Endometrium (tissue), 2 donors: ENCODE measurements around the gene JRKL.

ENCODE experiments used
- FAIRE-seq: peaks from 2 replicates; lab custom pipeline; 2012; peaks lifted over from hg19 to GRCh38; lab: Jason Lieb, UNC
- donor health status: control.
- donor health status: control.

JRKL gene

DNA sequence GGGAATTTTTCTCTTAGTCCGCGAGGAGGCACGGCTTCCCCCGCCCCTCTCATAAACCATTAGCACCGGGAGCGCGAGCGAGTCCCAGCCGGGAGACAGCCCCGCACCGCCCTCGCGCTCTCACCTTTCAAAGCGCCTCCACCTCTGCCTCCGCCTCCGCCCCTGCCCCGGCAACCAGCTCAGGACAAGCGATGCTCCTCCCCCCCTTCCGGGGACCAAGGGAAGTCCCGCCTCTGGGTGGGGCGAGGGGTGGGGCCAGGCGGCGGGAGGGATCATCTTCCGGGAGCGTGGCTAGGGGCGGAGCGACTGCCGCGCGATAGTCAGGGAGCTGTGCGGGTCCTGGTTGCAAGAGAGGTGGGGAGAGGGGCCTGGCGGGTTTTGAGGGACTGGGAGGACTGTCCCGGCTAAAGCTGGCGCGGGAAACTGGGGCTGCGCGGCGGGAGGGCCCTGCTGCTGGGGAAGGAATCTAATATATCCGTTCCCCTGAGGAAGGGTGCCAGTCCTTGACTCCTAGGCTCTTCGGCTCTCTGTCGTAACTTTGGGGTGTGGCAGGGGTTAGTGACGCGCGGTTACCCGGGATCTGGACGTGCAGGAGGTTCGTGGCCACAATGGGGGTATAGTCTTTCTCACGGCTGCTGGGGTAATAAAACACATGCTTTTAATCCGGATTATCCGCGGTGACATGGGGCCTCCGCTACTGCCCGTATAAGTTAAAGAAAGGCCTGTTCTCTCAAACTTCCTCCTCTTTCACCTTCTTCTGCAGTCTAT, at the start of gene JRKL, which contains the start of gene CCDC82:
Gene JRKL, plus strand, starts transcription at position 294 of the 768 bp plus-strand sequence. CDS start 637 bp downstream, outside the sequence.
Gene CCDC82, minus strand, starts transcription at position 193 of the 768 bp plus-strand sequence. CDS start 5,165 bp downstream, outside the sequence.
- no peak for FAIRE-seq

DNA sequence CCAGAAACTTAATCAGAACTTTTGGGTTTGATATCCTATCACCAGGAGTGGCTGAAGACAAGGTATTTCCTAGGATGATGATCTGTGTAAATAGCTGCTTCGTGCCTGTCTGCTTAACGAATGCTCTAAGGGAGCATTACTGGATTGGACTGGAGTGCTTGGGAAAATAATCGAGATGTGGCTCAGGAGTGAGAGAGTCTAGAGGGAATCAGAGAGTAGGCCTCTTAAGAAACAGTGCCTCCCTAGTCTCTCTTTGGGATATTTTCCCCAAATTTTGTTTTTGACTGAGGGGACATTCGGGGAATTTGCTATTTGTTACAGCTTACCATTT, 49.3 kb upstream of the JRKL start:
- no peak for FAIRE-seq

DNA sequence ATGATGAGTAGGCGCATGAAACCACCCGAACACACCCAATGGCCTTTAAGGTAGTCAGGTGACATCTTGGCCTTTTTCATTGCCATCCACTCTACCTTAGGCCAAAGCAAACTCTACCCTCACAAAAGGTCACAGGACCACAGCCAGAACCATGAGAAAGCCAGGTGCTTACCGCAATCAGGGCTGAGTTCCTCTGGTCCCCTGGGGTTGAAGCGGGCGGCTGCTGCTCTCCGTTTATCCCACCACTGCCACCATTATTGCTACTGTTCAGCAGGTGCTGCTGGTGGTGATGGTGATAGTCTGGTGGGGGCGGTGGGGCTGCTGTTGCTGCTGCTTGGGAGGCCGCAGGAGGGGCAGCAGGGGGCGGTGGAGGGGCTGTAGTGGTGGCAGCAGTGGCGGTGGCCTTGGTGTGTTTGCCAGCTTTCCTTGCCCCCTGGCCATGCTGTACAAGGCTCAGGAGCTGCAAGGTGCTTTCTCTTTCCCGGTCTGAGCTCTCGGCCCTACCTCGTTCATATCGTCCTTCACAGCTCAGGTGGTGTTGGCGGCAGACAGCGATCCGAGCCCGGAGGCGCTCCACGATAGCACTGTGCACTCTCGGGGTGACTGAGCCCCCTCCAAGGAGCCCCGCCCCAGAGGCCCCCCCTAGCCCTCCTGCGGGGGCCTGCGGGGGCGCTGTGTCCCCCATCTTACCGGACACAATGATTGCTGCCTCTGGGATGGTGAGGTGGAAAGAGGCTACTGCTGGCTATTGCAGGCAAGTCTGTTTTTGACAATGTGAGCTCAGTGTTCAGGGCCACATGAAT, 48.4 kb upstream of the JRKL start:
- no peak for FAIRE-seq

DNA sequence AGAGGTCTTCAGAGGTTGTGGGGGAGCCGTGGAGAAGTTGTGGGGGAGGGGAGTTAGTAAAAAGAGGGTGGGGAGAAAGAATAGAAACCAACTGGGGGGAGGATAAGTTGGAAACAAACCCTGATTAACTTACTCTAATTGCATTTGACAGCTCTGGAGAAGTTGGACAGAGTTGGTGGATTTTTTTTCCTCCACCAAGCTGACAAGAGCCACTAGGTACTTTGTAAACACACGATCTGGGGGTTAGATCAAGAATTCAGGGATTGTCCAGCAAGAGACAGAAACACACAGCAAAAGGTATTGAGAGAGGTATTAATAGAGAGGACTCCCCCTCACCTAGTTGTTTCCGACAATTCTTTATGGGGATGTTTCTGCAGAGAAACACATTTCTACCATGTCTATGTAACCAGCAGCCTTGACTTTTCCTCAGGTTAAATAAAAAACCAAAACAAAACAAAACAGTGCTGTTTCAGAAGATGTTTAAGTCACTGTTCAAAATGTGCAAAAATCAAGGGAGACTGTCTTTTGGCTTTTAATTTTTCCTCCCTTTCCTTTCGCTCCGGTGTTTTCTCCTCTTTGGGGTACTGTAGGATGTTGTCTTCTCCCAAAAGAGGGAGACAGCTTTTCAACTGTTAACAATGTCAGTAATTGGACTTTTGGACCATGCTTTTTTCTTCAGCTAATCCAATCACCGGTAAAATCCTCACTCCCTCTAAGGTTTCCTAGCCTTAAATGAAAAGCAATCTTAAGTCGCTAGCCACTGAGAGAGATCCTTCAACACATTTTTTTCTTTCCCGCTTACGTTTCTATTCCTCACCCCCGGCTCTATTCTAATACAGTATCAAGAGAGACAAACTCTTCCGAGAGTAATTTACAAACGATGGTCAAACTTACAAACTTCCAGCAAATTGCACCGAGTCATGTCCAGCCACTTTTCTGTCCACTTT, 47.5 kb upstream of the JRKL start:
- no peak for FAIRE-seq

DNA sequence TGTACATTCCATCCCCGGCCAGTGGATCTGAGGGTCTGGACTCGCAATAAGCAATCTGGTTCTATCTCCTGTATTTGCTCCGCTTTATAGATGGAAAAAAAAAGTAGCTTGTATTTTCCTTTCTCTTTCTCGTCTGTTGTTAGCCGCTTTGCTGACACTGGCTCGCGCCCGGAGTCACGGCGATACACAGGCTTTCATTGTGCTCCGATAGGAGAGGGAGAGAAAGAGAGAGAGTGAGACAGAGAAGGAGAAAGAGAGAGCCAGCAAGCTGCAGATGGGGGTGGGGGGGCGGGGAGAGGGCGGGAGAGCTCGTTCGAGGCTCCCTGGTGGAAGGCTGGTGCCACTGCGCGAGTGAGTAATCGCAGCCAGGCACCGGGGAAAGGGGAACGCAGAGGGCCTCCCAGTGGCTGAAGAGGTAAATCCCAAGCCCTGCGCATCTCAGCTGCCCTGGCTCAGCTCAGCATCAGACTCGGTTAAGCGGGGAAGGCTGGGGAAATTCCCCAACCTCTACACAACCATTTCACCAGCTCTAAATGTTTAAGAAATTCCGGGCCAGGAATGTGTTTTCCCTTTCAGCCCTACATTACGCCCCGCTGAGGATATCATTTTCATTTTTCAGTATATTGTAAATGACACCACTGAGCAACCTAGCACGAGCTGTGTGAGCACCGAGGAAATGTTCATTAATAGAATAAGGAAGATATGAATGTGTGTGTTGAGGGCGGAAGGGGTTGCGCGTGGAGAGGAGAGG, 46.7 kb upstream of the JRKL start, which contains the start of gene MAML2:
Gene MAML2, minus strand, starts transcription at position 235 of the 751 bp plus-strand sequence. CDS start 1,300 bp downstream, outside the sequence.
- no peak for FAIRE-seq

DNA sequence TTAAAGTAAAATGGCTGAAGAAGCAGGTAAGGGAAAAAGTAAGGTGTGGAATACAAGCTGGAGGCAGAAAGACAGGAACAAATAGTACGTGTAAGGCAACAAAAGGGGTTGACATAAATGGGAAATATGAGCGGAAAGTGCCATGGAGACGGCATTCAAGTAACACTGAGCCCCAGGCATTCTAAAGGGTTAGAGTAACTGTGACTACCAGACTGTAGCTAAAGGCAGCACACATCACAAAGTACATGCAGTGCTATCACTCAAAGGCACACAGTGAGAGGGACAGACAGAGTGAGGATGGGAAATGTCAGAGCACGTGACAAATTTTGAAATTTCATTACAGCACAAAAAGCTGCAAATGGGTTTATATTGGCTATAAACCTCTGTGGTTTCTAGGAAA, 33.0 kb upstream of the JRKL start:
- FAIRE-seq = no peak

DNA sequence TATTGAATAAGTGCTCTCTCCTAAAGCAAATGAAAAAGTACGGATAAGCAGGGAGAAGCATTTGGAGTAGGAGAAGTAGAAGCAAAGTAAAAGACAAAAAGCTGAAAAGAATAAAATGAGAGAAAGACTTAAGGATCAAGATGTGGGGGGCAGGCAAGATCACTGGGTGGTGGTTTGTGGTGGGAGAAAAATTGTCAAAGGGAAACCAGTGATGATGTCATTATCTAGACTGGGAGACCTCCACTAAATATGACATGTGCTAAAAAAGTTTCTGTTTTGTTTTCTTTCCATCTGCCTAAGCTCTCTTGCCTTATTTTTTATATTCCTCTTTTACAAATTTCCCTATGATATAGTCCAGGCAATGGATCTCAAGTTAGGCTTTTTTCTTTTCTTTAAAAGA, 32.0 kb upstream of the JRKL start:
- FAIRE-seq = no peak

DNA sequence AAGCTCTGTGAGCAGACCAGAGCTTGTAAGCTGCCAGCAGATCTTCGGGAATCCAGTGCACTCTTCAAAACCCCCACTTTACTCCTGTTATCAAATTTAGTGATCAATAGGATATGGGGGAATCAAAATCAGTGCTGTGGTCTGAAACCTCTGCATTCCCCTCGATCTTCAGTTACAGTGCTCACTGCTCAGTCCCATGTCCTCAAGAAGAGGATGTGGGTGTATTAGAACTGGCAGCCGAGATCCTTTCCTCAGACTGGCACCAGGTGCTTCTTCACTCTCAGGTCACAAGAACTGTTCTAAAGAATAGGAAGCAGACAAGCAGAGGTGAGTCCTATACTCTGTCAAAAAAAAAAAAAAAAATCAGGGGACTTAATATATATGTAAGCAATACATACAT, 31.5 kb upstream of the JRKL start:
- no peak for FAIRE-seq

DNA sequence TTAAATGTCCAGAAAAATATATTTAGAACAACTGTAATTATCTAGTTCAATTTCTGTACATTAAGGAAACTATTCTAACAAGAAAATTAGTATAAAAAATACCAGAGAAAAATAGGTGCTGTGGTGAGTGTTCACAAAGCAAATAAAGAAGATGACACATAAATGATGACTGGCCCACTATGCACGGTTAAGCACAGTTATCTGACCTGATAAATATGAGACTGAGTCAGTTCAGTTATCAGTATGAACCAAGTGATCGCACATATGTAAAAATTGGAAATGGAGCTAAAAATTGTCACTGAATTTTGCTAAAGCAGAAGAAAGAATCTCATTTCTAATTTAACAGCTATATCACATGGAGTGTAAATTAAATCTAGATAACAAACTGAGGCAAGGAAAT, 28.0 kb upstream of the JRKL start:
- FAIRE-seq = no peak

DNA sequence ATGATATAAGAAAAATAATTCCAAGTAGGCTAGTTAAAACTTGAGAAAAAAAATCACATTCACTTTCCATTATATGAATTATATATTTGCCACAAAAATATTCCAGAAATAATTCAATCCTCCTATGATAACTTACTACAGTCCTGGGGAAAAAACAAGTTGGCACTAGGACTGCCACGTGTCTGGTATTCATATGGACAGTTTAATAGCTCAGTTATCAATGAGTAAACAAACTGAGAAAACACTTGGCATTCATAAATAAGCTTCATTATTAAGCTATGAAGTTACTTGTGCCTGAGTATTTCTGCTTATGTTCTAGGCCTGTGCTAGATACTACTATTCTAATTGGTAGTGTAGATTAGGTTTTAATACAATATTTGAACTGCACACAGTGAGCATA, 24.3 kb upstream of the JRKL start:
- no peak for FAIRE-seq

DNA sequence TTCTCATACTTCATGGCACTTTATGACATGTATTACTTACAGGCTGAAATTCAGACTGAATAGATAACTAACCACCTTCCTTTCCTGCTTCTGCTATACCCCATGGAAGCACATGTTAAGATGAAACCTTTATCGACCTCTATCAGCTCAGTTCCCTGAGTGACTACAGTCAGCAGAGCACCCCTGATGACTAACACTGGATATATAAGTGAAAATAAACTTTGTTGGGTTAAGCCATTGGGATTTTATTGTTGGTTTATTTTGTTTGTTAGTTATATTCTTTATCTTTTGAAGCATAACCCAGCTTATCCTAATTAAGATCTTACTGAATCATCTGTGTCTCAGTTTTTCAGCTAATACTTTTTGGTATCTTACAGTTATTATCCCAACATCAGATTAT, 23.8 kb upstream of the JRKL start:
- FAIRE-seq = no peak

DNA sequence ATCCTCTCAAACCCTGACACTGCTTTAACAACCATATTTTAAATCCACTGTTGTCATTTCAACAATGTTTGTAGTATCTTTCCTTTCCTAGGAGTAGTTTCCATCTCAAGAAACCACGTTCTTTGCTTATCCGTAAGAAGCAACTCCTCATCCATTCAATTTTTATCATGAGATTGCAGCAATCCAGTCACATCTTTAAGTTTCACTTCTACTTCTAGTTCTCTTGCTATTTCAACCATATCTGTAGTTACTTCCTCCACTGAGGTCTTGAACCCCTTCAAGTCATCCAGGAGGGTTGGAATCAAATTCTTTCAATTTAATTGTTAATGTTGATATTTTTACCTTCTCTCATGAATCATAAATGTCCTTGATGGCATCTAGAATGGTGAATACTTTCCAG, 22.5 kb upstream of the JRKL start:
- no peak for FAIRE-seq

DNA sequence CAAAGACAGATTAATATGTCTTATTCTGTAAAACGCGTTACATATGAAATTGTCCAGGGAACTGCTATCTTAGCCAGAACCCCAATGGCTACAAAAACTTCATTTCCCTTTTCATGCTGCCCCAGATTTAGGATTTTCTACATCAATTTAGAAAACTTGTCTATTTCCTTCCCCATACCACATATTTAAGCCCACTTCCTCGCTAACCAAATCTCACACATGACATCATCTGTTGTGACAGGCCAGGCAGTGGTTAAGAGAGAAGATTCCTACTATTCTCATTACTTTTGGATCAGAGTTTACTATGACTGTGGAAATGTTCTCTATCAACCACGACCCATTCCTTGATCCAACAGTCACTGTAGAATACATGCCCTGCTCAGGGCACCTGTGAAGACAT, 16.0 kb upstream of the JRKL start:
- FAIRE-seq = no peak

DNA sequence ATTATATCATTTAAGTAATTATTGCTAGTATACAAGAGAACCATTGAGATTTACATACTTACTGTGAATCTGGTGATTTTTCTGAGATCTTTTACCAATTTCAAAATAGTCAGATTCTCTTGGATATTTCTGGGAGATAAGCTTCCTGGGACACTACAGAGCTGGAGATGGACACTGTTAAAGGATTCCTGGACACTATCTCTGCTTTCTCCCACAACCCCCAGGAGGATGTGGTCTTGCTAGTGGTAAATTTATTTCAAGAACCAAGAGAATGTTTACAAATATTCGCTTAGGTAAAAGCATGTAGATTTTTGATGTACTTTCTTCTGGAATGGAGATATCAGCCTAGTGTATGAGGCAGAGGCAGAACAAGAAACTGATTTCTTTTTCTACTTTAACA, 13.0 kb upstream of the JRKL start:
- no peak for FAIRE-seq

DNA sequence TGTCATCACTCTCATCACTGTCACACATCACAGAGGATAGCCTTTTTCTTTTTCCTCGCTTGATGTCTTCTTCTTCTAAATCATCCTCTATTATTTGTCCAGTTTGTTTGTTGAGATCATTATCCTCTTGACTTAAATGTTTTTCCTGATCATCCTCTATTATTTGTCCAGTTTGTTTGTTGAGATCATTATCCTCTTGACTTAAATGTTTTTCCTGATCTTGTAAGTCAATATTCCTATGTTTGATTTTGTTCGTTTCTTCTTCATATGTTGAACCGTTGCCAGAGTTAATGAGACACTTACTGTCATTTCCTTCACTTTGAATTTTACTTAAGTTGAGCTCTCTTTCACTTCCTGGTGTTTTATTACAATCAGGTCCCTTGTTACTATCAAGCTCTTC, 5.7 kb upstream of the JRKL start:
- FAIRE-seq = no peak

DNA sequence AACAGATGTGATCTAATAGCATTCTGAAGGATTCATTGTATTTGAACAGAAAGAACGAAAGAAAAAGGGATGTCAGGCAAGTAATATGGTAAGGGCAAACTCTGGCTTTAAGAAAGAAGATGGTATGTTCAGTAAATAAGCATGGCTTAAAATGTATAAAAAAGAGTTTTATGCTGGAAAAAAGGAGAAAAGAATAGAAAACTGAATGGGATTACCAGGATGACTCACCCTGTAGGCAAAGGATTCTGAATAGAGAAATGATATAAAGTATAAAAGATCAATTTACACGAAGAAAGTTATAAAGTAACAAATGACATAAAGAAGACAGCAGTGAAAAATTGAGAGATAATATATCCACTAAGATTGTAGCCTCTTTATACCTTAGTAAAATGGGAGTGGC, 4.6 kb upstream of the JRKL start:
- FAIRE-seq = no peak

DNA sequence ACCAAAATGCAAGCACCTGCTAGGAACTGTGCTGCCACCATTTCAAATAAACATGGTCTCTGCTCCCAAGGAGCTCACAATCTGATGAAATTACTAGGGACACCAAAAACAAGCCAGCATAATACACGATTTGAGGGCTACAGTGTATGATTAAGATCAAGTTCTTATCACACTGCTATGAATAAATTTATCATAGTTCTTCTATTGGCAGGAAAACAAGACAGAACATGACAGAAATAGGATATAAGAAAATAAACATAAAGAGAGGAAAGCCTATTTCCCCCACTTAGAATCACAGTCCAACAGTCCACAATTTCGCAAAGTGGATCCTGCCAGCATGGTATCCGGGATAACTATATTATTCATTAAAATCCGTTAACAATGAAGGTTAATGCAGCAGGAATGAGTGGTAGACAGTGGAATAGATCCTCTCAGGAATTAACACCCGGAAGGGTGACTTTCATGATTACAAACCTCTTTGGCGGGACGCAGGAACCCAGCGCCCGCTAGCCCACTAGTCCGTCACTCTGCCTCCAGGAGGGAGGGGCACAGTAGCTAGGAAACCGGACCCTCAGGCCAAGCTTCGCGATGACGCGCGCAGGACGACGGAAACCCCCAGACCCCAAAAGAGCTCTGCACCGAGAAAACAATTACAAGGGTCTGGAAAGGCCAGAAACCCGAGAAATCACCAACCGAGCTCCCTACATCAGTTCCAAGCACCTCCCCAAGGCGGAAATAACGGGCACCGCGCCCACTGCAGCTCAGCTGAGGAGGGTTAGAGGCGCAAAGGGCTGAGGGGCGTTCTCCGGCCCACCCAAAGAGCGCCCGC, 708 bp upstream of the JRKL start:
- FAIRE-seq = no peak

DNA sequence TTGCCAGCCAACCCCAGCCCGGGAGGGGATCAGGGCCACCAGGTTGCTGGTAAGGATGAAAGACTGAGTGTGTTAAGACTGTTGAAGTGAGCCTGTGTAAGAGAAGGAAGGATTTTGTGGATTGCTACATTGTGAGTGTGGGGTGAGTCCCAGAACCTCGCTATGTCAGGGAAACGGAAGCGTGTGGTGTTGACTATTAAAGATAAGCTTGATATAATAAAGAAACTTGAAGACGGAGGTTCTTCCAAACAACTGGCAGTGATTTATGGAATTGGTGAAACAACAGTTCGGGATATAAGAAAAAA, 627 bp downstream of the JRKL start:
- no peak for FAIRE-seq

DNA sequence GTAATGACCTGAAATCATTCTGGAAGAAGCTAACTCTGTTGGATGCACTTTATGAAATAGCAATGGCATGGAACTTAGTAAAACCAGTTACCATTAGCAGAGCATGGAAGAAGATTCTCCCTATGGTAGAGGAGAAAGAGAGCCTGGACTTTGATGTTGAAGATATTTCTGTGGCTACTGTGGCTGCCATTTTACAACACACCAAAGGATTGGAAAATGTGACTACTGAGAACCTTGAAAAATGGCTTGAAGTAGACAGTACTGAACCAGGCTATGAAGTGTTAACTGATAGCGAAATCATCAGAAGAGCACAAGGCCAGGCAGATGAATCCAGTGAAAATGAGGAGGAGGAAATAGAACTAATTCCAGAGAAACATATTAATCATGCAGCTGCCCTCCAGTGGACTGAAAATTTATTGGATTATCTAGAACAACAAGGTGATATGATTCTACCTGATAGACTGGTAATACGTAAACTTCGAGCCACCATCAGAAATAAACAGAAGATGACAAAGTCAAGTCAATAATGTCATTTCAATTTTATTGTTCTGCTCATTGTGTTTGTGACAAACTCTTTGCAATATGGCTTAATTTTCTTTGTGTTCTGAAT, 2.0 kb downstream of the JRKL start:
- no peak for FAIRE-seq

DNA sequence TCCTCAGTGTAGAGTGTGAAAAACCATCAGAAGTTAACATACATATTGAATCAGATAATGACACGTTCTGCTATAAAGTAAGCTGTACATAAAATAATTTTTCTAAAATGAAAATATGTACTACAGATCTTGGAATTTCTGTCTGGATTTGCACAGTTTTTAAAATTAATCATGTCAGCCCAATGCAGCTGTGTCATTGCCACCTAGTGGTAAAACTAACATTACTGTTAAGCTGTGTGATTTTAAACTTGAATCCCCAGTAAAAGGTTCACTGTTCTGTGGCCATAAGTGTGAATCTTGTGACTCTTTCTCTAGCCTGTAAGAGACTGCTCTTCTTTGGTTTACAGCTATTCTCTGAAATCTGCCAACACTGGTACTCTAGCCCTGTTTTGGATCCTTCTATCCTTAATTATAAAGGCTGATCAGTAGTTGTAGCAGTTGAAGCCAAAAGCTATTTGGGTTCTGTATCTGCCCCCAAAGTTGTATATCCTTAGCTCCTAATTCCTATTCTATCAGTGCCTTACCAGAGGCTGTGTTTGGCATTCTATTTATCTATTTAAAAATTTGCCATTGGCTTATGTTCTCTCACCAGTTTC, 4.0 kb downstream of the JRKL start:
- peak; percentile 45 for FAIRE-seq
